ENCODE measurements around the gene NKX1-1. TPM values are rescaled to one million over a fixed set of nuclear protein-coding genes. Genes with fewer than 3 reads are reported as not detected.

The NKX1-1 gene
- not detected for polyA plus RNA-seq (2013, experiment 1 of 4)
- not detected for polyA plus RNA-seq (2013, experiment 2 of 4)
- polyA plus RNA-seq (2013, experiment 3 of 4) = not detected
- polyA plus RNA-seq (2013, experiment 4 of 4) = not detected

GRCh38 chr4:1406394-1406980 lies at the start of gene NKX1-1:
NKX1-1 (minus strand) TSS chr4:1406442; CDS start chr4:1406442, 0 bp downstream.
- 4 to 5% methylated on average over 91 of the region's 91 CpGs for WGBS, 2 experiments
- Histone ChIP-seq H3K4me1 (ENCODE audit: control insufficient read depth, insufficient read depth, low read length) (no peaks in the 10 kb centered on the region), H3K27me3 (ENCODE audit: control insufficient read depth, insufficient read depth, low read length, poor library complexity, severe bottlenecking) (peaks cover 100% of the 10 kb centered on the region), H3K27ac (ENCODE audit: insufficient read depth, low read depth, low read length, poor library complexity, severe bottlenecking) (no peak within 1 kb of the TSS), H3K4me3 (ENCODE audit: insufficient read depth, low read depth, low read length) (no peak within 1 kb of the TSS), H3K36me3 (ENCODE audit: control insufficient read depth, insufficient read depth, low read length) (no peaks in the 10 kb centered on the region), H3K9me3 (ENCODE audit: control insufficient read depth, low read length) (no peaks in the 10 kb centered on the region)

- Histone ChIP-seq H3K9me3 (ENCODE audit: control insufficient read depth, low read length) (no peaks in the 10 kb centered on the region), H3K4me1 (ENCODE audit: control insufficient read depth, insufficient read depth, low read length) (no peaks in the 10 kb centered on the region), H3K4me3 (ENCODE audit: insufficient read depth, low read depth, low read length) (no peak overlapping the region), H3K27me3 (ENCODE audit: control insufficient read depth, insufficient read depth, low read length, poor library complexity, severe bottlenecking) (peaks cover 13% of the 10 kb centered on the region), H3K36me3 (ENCODE audit: control insufficient read depth, insufficient read depth, low read length) (no peaks in the 10 kb centered on the region), H3K27ac (ENCODE audit: insufficient read depth, low read depth, low read length, poor library complexity, severe bottlenecking) (no peak overlapping the region)
- 89 to 93% methylated on average over 2 of the region's 2 CpGs for WGBS, 2 experiments
Measured at GRCh38 chr4:1453731-1454130, 47.5 kb upstream of the NKX1-1 start.

- Histone ChIP-seq H3K4me3 (ENCODE audit: insufficient read depth, low read depth, low read length) (no peak overlapping the region), H3K27me3 (ENCODE audit: control insufficient read depth, insufficient read depth, low read length, poor library complexity, severe bottlenecking) (peaks cover 1% of the 10 kb centered on the region), H3K9me3 (ENCODE audit: control insufficient read depth, low read length) (no peaks in the 10 kb centered on the region), H3K36me3 (ENCODE audit: control insufficient read depth, insufficient read depth, low read length) (no peaks in the 10 kb centered on the region), H3K4me1 (ENCODE audit: control insufficient read depth, insufficient read depth, low read length) (no peaks in the 10 kb centered on the region), H3K27ac (ENCODE audit: insufficient read depth, low read depth, low read length, poor library complexity, severe bottlenecking) (no peak overlapping the region)
- 65 to 68% methylated on average over 5 of the region's 5 CpGs for WGBS, 2 experiments
Measured at GRCh38 chr4:1452431-1453051, 46.3 kb upstream of the NKX1-1 start.

GRCh38 chr4:1451752-1452122 lies 45.5 kb upstream of the NKX1-1 start:
- WGBS, 2 experiments = 78 to 91% methylated on average over 3 of the region's 3 CpGs
- H3K9me3 ChIP-seq (ENCODE audit: control insufficient read depth, low read length) = no peaks in the 10 kb centered on the region
- H3K27ac ChIP-seq (ENCODE audit: insufficient read depth, low read depth, low read length, poor library complexity, severe bottlenecking) = no peak overlapping the region

GRCh38 chr4:1451106-1451751 lies 45.0 kb upstream of the NKX1-1 start:
- Histone ChIP-seq H3K4me3 (ENCODE audit: insufficient read depth, low read depth, low read length) (no peak overlapping the region), H3K4me1 (ENCODE audit: control insufficient read depth, insufficient read depth, low read length) (no peaks in the 10 kb centered on the region), H3K27me3 (ENCODE audit: control insufficient read depth, insufficient read depth, low read length, poor library complexity, severe bottlenecking) (no peaks in the 10 kb centered on the region), H3K36me3 (ENCODE audit: control insufficient read depth, insufficient read depth, low read length) (no peaks in the 10 kb centered on the region), H3K27ac (ENCODE audit: insufficient read depth, low read depth, low read length, poor library complexity, severe bottlenecking) (no peak overlapping the region), H3K9me3 (ENCODE audit: control insufficient read depth, low read length) (no peaks in the 10 kb centered on the region)
- WGBS, 2 experiments = 92 to 93% methylated on average over 18 of the region's 18 CpGs

More at GRCh38 chr4:1451752-1452122, 45.5 kb upstream of the NKX1-1 start:
- Histone ChIP-seq H3K4me1 (ENCODE audit: control insufficient read depth, insufficient read depth, low read length) (no peaks in the 10 kb centered on the region), H3K36me3 (ENCODE audit: control insufficient read depth, insufficient read depth, low read length) (no peaks in the 10 kb centered on the region), H3K4me3 (ENCODE audit: insufficient read depth, low read depth, low read length) (no peak overlapping the region), H3K27me3 (ENCODE audit: control insufficient read depth, insufficient read depth, low read length, poor library complexity, severe bottlenecking) (no peaks in the 10 kb centered on the region)

- H3K4me3 ChIP-seq (ENCODE audit: insufficient read depth, low read depth, low read length) = no peak overlapping the region
- 91 to 95% methylated on average over 32 of the region's 32 CpGs for WGBS, 2 experiments
- H3K36me3 ChIP-seq (ENCODE audit: control insufficient read depth, insufficient read depth, low read length) = no peaks in the 10 kb centered on the region
- H3K4me1 ChIP-seq (ENCODE audit: control insufficient read depth, insufficient read depth, low read length) = no peaks in the 10 kb centered on the region
- H3K27me3 ChIP-seq (ENCODE audit: control insufficient read depth, insufficient read depth, low read length, poor library complexity, severe bottlenecking) = no peaks in the 10 kb centered on the region
- H3K27ac ChIP-seq (ENCODE audit: insufficient read depth, low read depth, low read length, poor library complexity, severe bottlenecking) = no peak overlapping the region
- no peaks in the 10 kb centered on the region for H3K9me3 ChIP-seq (ENCODE audit: control insufficient read depth, low read length)
Measured at GRCh38 chr4:1449833-1450741, 43.8 kb upstream of the NKX1-1 start.

GRCh38 chr4:1449475-1449832 lies 43.2 kb upstream of the NKX1-1 start:
- Histone ChIP-seq H3K9me3 (ENCODE audit: control insufficient read depth, low read length) (no peaks in the 10 kb centered on the region), H3K4me1 (ENCODE audit: control insufficient read depth, insufficient read depth, low read length) (no peaks in the 10 kb centered on the region), H3K36me3 (ENCODE audit: control insufficient read depth, insufficient read depth, low read length) (no peaks in the 10 kb centered on the region), H3K4me3 (ENCODE audit: insufficient read depth, low read depth, low read length) (no peak overlapping the region), H3K27me3 (ENCODE audit: control insufficient read depth, insufficient read depth, low read length, poor library complexity, severe bottlenecking) (no peaks in the 10 kb centered on the region), H3K27ac (ENCODE audit: insufficient read depth, low read depth, low read length, poor library complexity, severe bottlenecking) (no peak overlapping the region)
- 74 to 80% methylated on average over 12 of the region's 12 CpGs for WGBS, 2 experiments

- no peaks in the 10 kb centered on the region for H3K4me1 ChIP-seq (ENCODE audit: control insufficient read depth, insufficient read depth, low read length)
- H3K27ac ChIP-seq (ENCODE audit: insufficient read depth, low read depth, low read length, poor library complexity, severe bottlenecking) = no peak overlapping the region
- no peak overlapping the region for H3K4me3 ChIP-seq (ENCODE audit: insufficient read depth, low read depth, low read length)
- no peaks in the 10 kb centered on the region for H3K9me3 ChIP-seq (ENCODE audit: control insufficient read depth, low read length)
- H3K36me3 ChIP-seq (ENCODE audit: control insufficient read depth, insufficient read depth, low read length) = no peaks in the 10 kb centered on the region
- WGBS, 2 experiments = 91 to 92% methylated on average over 28 of the region's 28 CpGs
- H3K27me3 ChIP-seq (ENCODE audit: control insufficient read depth, insufficient read depth, low read length, poor library complexity, severe bottlenecking) = no peaks in the 10 kb centered on the region
Measured at GRCh38 chr4:1448589-1449420, 42.6 kb upstream of the NKX1-1 start.

- no peaks in the 10 kb centered on the region for H3K36me3 ChIP-seq (ENCODE audit: control insufficient read depth, insufficient read depth, low read length)
- H3K4me3 ChIP-seq (ENCODE audit: insufficient read depth, low read depth, low read length) = no peak overlapping the region
- no peaks in the 10 kb centered on the region for H3K9me3 ChIP-seq (ENCODE audit: control insufficient read depth, low read length)
- H3K27ac ChIP-seq (ENCODE audit: insufficient read depth, low read depth, low read length, poor library complexity, severe bottlenecking) = no peak overlapping the region
- H3K4me1 ChIP-seq (ENCODE audit: control insufficient read depth, insufficient read depth, low read length) = no peaks in the 10 kb centered on the region
- 86 to 89% methylated on average over 18 of the region's 18 CpGs for WGBS, 2 experiments
- H3K27me3 ChIP-seq (ENCODE audit: control insufficient read depth, insufficient read depth, low read length, poor library complexity, severe bottlenecking) = no peaks in the 10 kb centered on the region
Measured at GRCh38 chr4:1447676-1448588, 41.7 kb upstream of the NKX1-1 start.
